H1 (cell line): Measurements from ENCODE around the gene UVRAG.

ENCODE experiments used
- CBX8 ChIP-seq: fragments of 300-800, 300-1000 bp; sonication (generic); IDR thresholded peaks from 2 replicates; pipeline ENCODE4 v1.7.1; 2016; ENCODE audit warnings: low read depth, low read length, borderline replicate concordance
- GABPA ChIP-seq: IDR thresholded peaks from 2 replicates; pipeline ENCODE4 v1.6.1; 2011; ENCODE audit warnings: mild to moderate bottlenecking, low read length, moderate library complexity, borderline replicate concordance; ENCODE audit not compliant: insufficient read depth
- JUN ChIP-seq: IDR thresholded peaks from 2 replicates; pipeline ENCODE4 v1.6.1; 2011; ENCODE audit warnings: low read depth, mild to moderate bottlenecking, improper control_type of control experiment, low read length
- POLR2A ChIP-seq, 2 experiments: IDR thresholded peaks; 1 replicate in 1 of 2; 2 replicates in 1 of 2; pipeline ENCODE4 v1.6.1; 2011; ENCODE audit warnings: low read depth in 2 of 2, low read length in 2 of 2, mild to moderate bottlenecking in 2 of 2; ENCODE audit errors: control extremely low read depth in 1 of 2
- SRF ChIP-seq: IDR thresholded peaks from 2 replicates; pipeline ENCODE4 v1.6.1; 2011; ENCODE audit warnings: mild to moderate bottlenecking, low read depth, low read length, moderate library complexity
- TF ChIP-seq, protein P1 (sequence below), 3 experiments: IDR thresholded peaks; 1 replicate in 2 of 3; 2 replicates in 1 of 3; pipeline versions ENCODE4 v1.5.1 to v1.6.1; 2011; ENCODE audit warnings: low read length in 3 of 3, mild to moderate bottlenecking in 3 of 3, inconsistent platforms in 2 of 3, low read depth in 1 of 3, moderate library complexity in 1 of 3; ENCODE audit not compliant: insufficient read depth in 1 of 3; ENCODE audit errors: control extremely low read depth in 1 of 3

DNA sequence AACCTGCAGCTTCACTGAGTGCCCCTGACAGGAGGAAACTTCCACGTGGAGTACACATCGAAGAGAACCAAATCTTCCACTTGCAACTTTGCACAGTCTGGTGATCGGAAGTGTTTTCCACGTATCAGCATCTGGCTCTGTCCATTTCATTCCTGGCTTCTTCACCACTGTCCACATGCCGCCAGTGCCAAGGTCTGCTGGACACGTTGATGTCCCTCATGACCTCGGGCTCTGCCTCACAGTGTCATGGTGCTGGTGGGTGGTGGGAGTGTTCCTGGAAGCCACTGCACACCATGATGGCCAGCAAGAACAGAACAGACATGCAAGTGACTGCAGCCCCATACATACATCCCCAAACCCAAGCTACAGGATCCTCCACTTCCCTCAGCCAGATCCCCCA is 342.9 kb downstream of the UVRAG start:
- TF ChIP-seq, protein P1, sequence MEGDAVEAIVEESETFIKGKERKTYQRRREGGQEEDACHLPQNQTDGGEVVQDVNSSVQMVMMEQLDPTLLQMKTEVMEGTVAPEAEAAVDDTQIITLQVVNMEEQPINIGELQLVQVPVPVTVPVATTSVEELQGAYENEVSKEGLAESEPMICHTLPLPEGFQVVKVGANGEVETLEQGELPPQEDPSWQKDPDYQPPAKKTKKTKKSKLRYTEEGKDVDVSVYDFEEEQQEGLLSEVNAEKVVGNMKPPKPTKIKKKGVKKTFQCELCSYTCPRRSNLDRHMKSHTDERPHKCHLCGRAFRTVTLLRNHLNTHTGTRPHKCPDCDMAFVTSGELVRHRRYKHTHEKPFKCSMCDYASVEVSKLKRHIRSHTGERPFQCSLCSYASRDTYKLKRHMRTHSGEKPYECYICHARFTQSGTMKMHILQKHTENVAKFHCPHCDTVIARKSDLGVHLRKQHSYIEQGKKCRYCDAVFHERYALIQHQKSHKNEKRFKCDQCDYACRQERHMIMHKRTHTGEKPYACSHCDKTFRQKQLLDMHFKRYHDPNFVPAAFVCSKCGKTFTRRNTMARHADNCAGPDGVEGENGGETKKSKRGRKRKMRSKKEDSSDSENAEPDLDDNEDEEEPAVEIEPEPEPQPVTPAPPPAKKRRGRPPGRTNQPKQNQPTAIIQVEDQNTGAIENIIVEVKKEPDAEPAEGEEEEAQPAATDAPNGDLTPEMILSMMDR (IDR thresholded peaks at IDR 0.05; ENCODE audit: control extremely low read depth in 1 of 3, insufficient read depth in 1 of 3, low read depth in 1 of 3, low read length in 3 of 3), result no peak
- TF ChIP-seq GABPA (no peak), JUN (no peak), POLR2A (IDR thresholded peaks at IDR 0.05; ENCODE audit: control extremely low read depth in 1 of 2, low read depth in 2 of 2, low read length in 2 of 2) (no peak), CBX8 (no peak), SRF (no peak)
